Progenitor cell of endocrine pancreas (in vitro differentiated cells): ENCODE measurements around the gene PLCD4. TPM values are rescaled to one million over a fixed set of nuclear protein-coding genes. Genes with fewer than 3 reads are reported as not detected.

Experiments used
- DNase-seq: peaks from one replicate; pipeline ENCODE4 v3.0.0; 2021; ENCODE audit warnings: low spot score; ENCODE audit not compliant: unreplicated experiment
- H3K27ac Mint-ChIP-seq: 2 replicates; pipeline ENCODE4 v1.8.0; 2021; ENCODE audit warnings: mild to moderate bottlenecking, moderate library complexity, mixed read lengths
- H3K27me3 Mint-ChIP-seq: 2 replicates; pipeline ENCODE4 v1.8.0; 2021; ENCODE audit warnings: mixed read lengths
- H3K36me3 Mint-ChIP-seq: 2 replicates; pipeline ENCODE4 v1.8.0; 2022; ENCODE audit warnings: mixed read lengths; ENCODE audit not compliant: insufficient read depth
- H3K4me1 Mint-ChIP-seq: 2 replicates; pipeline ENCODE4 v1.8.0; 2021; ENCODE audit warnings: low read depth, mixed read lengths
- H3K4me3 Mint-ChIP-seq: 2 replicates; pipeline ENCODE4 v1.8.0; 2021; ENCODE audit warnings: low read depth, mild to moderate bottlenecking, moderate library complexity, mixed read lengths
- H3K9me3 Mint-ChIP-seq: 2 replicates; pipeline ENCODE4 v1.8.0; 2021; ENCODE audit warnings: low read depth, mixed read lengths
- total RNA-seq: library from RNA; stranded (reverse); gene quantifications from 2 replicates; pipeline ENCODE4 v1.2.1, GENCODE V29; 2021
- TF ChIP-seq, protein P1 (sequence below): fragments of 200-600 bp; sonication (generic); IDR thresholded peaks from one replicate; pipeline ENCODE4 v1.5.0; 2021; ENCODE audit warnings: antibody characterized with exemption, mild to moderate bottlenecking; ENCODE audit not compliant: unreplicated experiment

Gene PLCD4
- total RNA-seq, 1 donor from 2014 or later, result 0.62 TPM

DNA sequence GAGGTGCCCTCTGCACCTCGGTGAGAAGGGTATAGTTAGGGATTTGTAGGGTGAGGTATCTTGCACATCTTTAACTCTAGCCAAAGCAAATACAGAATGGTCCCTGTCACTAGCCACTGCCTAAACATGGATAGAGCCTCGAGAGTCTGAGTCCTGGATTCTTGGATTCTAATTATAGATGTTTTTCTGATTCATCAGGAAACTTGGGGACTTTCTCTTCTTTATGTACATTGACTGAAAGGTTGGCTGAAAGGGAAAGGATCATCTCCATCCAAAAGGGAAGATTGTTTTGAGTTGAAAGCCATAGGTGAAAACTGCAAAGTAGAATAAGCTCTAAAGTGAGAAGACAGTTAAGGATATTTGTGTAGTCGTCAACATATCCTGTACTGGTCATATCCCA lies 72.4 kb downstream of the PLCD4 start:
- Mint-ChIP-seq H3K27me3 (no peaks in the 10 kb centered on the region), H3K9me3 (no peaks in the 10 kb centered on the region), H3K27ac (no peak overlapping the region), H3K4me1 (no peaks in the 10 kb centered on the region), H3K4me3 (no peak overlapping the region), H3K36me3 (peaks cover 12% of the 10 kb centered on the region)
- TF ChIP-seq, protein P1, sequence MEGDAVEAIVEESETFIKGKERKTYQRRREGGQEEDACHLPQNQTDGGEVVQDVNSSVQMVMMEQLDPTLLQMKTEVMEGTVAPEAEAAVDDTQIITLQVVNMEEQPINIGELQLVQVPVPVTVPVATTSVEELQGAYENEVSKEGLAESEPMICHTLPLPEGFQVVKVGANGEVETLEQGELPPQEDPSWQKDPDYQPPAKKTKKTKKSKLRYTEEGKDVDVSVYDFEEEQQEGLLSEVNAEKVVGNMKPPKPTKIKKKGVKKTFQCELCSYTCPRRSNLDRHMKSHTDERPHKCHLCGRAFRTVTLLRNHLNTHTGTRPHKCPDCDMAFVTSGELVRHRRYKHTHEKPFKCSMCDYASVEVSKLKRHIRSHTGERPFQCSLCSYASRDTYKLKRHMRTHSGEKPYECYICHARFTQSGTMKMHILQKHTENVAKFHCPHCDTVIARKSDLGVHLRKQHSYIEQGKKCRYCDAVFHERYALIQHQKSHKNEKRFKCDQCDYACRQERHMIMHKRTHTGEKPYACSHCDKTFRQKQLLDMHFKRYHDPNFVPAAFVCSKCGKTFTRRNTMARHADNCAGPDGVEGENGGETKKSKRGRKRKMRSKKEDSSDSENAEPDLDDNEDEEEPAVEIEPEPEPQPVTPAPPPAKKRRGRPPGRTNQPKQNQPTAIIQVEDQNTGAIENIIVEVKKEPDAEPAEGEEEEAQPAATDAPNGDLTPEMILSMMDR, result no peak
- DNase-seq, result no peak

Other genes with a start within 250 kb of the PLCD4 start
- gene SLC11A1, start 225.6 kb upstream of the PLCD4 start, total RNA-seq, result 0.33 and 0.34 TPM in 2 replicates
- 102 and 108 TPM in 2 replicates for gene CTDSP1, start 208.0 kb upstream of the PLCD4 start, total RNA-seq
- 281 and 305 TPM in 2 replicates for gene VIL1, start 188.8 kb upstream of the PLCD4 start, total RNA-seq
- 25.5 and 26.4 TPM in 2 replicates for gene USP37, start 39.5 kb upstream of the PLCD4 start, total RNA-seq
- gene CNOT9, start 39.1 kb upstream of the PLCD4 start, total RNA-seq, result 71.0 and 72.3 TPM in 2 replicates
- 42.2 and 43.1 TPM in 2 replicates for gene ZNF142, start 51.7 kb downstream of the PLCD4 start, total RNA-seq
- gene BCS1L, start 51.8 kb downstream of the PLCD4 start, total RNA-seq, result 45.8 and 49.9 TPM in 2 replicates
- 27.1 and 28.7 TPM in 2 replicates for gene RNF25, start 64.1 kb downstream of the PLCD4 start, total RNA-seq
- 137 and 138 TPM in 2 replicates for gene STK36, start 64.2 kb downstream of the PLCD4 start, total RNA-seq
- gene TTLL4, start 102.9 kb downstream of the PLCD4 start, total RNA-seq, result 92.1 and 93.4 TPM in 2 replicates
- 15.1 and 16.4 TPM in 2 replicates for gene CYP27A1, start 174.2 kb downstream of the PLCD4 start, total RNA-seq
- not detected in 2 replicates for gene PRKAG3, start 223.9 kb downstream of the PLCD4 start, total RNA-seq